Ramos (cell line): ENCODE results near the gene PIK3R3.

ENCODE experiments used
- in situ Hi-C: fragments of 300-500 bp; cut with MboI; formaldehyde crosslinking; loops from one replicate; pipeline ENCODE4 v1.14.3; 2022; ENCODE audit warnings: low sequenced_read_pairs; ENCODE audit not compliant: unreplicated experiment

The PIK3R3 gene

DNA sequence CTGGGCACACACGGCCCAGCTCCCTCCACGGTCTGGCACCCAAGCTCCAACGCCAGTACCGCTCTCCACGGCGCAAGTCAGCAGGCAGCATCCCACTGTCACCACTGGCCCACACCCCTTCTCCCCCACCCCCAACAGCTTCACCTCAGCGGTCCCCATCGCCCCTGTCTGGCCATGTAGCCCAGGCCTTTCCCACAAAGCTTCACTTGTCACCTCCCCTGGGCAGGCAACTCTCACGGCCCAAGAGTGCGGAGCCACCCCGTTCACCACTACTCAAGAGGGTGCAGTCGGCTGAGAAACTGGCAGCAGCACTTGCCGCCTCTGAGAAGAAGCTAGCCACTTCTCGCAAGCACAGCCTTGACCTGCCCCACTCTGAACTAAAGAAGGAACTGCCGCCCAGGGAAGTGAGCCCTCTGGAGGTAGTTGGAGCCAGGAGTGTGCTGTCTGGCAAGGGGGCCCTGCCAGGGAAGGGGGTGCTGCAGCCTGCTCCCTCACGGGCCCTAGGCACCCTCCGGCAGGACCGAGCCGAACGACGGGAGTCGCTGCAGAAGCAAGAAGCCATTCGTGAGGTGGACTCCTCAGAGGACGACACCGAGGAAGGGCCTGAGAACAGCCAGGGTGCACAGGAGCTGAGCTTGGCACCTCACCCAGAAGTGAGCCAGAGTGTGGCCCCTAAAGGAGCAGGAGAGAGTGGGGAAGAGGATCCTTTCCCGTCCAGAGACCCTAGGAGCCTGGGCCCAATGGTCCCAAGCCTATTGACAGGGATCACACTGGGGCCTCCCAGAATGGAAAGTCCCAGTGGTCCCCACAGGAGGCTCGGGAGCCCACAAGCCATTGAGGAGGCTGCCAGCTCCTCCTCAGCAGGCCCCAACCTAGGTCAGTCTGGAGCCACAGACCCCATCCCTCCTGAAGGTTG lies 97.6 kb downstream of the PIK3R3 start:
- in situ Hi-C loops = loop anchor here (5.0 kb wide), 1 partner anchor 142 kb away; the partner anchor contains the start of genes P3R3URF and TSPAN1

DNA sequence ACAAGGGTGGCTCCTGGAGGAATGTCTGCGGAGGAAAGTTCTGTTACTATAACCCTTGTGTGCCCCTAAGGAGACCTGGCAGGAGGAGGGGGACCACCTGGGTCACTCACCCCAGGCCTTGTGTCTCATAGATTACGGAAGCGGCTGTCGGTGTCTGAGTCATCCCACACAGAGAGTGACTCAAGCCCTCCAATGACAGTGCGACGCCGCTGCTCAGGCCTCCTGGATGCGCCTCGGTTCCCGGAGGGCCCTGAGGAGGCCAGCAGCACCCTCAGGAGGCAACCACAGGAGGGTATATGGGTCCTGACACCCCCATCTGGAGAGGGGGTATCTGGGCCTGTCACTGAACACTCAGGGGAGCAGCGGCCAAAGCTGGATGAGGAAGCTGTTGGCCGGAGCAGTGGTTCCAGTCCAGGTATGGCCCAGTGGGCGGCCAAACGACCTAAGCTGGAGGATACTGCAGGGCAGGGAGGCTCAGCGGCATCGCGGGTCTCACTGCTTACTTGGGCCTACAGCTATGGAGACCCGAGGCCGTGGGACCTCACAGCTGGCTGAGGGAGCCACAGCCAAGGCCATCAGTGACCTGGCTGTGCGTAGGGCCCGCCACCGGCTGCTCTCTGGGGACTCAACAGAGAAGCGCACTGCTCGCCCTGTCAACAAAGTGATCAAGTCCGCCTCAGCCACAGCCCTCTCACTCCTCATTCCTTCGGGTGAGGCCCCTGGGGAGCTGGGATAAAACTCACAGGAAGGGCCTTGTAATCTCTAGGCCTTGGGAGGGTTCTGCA lies 101.4 kb downstream of the PIK3R3 start:
- in situ Hi-C loops = no loop called here

DNA sequence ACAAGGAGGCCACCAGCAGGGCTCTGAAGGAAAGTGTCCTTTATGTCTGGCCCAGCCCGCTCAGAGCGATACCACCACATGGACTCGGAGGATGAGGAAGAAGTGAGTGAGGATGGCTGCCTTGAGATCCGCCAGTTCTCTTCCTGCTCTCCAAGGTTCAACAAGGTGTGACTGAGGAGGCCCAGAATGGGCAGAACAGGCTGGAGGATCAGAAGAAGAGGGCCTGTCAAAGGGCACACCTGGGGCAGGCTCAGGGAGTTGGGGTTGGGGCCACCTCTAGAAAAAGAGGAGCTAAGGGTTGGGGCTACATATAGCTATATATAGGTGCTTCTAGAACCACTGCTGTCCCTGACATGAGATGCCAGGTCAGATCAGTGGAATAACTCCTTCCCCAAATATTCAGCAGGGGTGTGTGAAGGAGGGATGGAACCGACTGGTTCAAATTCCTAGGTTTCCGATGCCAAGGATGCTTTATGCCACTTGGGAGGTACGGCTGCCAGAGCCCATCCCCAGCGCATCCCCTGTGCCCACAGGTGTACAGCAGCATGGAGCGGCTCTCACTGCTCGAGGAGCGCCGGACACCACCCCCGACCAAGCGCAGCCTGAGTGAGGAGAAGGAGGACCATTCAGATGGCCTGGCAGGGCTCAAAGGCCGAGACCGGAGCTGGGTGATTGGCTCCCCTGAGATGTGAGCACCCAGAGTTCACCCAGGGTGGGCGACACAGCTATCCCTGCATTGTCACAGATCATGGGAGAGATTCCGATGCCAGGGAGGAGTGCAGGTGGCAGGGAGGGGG lies 102.2 kb downstream of the PIK3R3 start:
- in situ Hi-C loops = no loop called here

DNA sequence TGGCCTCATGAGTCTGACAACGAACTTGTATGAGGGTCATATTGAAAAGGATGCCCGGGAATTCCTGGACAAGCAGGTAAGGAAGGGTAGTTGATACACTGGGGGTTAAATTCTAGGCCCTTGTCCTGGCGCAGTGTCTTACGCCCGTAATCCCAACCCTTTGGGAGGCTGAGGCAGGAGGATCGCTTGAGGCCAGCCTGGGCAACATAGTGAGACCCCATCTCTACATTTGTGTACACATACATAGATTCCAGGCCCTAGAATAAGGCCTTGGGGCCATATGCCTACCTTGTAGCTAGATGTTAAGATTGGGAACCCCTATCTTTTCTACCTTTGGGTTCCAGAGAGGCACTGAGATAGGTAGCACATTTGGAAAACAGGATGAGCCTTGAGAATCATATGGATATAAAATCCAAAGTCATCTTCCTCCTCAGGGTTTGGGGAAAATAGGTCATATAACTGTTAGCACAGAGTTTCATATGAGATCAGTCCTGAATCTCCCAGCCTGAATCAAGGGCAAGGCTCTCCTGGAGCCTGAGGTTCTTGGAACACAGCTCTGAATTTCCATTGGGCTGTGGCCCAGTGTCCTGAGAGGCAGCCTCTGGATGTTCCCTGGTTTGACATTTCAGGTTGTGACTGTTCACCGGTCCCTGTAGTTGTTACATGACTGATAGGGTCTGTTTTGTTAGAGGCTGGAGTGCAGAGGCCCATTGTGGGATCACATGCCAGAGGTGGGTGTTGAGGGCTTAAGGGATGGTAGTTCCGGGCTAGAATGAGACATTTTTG lies 104.4 kb downstream of the PIK3R3 start:
- in situ Hi-C loops = no loop called here

DNA sequence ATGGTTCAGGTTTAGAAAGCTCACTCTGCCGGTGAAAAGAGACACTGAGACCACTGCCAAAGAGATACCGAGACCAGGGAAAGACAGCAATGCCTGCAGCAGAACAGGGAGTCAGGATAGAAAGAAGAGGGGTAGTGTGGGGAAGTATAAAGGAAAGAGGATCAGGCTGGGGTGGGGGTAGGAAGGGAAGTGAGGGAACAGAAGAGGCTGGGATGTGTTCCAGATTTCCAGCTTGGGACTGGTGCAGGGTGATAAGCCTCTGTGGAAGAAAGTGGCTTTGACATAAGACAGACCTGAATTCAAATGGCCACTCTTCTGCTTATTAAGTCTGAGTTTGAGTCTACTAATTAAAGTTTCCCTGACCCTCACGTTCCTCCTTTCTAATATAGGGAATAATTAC lies 105.9 kb downstream of the PIK3R3 start:
- in situ Hi-C loops = no loop called here

DNA sequence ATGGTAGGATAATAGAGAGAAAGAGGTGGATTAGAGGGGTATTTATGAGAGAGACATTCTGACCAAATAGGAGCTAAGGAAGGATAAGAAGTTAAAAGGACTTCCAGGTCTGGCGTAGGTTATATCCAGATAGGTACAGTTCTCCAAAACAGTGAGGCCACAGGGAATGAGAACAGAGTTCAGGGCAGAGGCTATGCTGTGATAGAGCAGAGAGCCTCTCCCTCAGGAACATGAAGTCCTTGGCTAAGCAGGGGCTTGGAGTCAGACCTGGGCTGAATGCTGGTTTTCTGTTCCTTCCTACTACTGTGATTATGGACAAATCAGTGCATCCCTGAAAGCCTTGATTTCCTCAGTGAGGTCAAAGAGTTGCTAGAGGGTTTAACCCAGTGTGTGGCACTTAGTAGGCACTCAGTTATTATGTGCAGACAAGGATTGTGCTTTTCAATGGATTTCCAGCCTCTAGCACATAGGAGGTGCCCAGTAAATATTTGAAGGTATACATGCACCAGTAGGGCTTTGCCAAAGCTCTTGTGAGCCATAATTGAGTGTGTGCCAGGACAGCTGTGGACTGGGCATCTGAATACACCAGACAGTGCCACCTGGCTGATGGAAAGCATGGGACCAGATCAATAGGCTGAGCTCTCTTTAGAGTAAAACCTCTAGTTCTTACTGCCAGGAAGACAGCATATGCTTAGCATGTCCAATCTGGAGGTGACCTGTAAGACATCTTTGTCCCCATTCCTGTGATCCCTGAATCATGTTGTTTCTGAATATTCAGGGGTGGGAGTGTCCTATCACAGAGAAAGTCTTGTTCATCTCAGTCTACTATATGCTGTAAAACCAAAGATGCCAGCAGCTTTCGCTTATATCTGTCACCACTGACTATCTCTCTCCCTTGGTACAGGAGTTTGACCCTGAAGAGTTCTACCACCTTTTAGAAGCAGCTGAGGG lies 111.1 kb downstream of the PIK3R3 start:
- in situ Hi-C loops = no loop called here

DNA sequence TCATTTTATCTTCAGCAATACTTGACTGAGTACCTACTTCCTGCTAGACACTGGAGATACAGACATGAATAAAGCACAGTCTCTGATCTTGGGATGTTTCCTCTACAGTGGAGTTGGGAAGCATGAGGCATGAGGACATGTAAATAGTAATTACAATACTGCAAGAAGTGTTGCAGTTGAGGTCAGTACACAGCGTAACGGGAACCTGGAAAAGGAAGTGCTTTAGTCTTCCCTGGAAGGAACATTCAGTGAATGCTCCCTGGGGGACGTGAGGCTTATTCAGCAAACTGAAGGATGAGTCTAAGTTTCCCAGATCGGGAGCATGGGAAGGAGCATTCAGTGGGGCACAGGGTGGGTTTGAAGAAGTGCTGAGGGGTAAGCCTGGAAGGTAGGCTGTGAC lies 112.4 kb downstream of the PIK3R3 start:
- in situ Hi-C loops = no loop called here

DNA sequence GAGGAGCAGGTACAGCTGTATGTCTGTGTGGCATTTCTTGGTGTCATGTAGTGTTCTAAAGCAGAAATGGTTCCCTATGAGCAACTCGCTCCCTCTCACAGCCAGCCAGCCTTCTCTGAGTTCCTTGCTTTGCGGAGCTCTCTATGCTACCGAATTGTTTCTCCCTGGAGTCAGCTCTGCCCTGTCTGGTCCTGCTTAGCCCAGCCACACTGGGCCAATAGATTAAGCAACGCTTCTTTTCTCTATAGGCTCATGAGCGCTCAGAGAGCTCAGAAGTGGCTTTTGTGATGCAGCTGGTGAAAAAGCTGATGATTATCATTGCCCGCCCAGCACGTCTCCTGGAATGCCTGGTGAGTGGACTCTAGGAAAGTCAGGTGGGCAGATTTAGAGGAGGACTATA lies 113.1 kb downstream of the PIK3R3 start:
- in situ Hi-C loops = no loop called here

DNA sequence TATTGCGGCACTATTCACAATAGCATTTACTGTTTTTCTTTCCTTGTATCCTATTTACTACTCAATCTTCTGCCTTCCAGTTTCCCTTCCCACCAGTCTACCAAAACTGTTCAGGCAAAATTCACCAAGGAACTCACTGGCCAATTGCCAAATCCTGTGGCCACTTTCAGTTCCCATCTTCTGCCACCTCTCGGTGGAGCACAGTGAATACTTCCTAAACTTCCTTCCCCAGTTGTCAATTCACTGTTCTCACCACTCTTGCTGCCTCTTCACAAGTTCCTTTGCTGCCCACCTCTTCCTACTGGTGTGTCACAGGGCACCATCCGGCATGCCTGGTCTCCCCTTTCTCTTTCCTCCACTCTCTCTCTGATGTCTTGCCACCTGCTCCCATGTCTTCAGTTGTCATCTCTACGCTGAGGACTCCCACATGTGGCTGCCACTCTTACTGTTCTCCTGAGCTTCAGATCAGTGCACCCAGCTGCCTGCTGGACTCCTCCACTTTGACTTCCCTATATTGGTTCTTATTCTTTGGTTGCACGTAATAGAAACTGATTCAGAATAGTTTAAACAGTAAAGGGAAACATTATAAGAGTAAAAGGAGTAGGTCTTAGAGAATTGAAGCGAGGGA lies 114.4 kb downstream of the PIK3R3 start:
- in situ Hi-C loops = no loop called here

DNA sequence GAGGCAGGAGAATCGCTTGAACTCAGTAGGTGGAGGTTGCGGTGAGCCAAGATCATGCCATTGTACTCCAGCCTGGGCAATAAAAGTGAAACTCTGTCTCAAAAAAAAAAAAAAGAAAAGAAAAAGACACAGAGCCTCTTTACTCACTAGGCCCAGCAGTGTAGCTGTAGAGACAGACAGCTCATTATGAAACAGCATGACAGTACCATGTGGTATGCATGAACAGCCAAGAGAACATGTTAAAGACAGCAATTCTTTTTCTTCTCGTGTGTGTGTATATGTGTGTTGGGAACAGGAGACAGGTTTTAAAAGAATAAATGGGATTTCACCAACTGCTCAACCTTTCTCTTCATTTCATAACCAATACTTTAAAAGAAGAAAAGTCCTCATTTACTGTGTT lies 118.8 kb downstream of the PIK3R3 start:
- in situ Hi-C loops = no loop called here

DNA sequence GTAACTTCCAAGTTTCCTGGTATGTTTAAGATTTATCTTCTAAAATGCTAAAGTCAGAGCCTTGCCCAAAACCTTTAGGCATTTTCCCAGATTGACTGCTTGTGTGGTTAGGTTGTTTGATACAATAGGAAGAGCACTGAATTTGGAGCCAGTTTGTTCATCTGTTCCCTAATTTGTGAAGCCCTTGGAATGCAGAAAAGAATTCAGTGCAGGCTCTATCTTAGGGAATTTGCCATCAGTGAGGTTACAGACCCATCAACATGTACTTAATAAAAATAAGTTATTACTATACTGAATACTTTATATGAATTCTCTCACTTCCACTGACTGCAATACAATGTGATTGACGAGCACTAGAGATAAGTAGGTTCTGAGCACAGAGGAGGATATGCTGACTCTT lies 120.2 kb downstream of the PIK3R3 start:
- in situ Hi-C loops = no loop called here

DNA sequence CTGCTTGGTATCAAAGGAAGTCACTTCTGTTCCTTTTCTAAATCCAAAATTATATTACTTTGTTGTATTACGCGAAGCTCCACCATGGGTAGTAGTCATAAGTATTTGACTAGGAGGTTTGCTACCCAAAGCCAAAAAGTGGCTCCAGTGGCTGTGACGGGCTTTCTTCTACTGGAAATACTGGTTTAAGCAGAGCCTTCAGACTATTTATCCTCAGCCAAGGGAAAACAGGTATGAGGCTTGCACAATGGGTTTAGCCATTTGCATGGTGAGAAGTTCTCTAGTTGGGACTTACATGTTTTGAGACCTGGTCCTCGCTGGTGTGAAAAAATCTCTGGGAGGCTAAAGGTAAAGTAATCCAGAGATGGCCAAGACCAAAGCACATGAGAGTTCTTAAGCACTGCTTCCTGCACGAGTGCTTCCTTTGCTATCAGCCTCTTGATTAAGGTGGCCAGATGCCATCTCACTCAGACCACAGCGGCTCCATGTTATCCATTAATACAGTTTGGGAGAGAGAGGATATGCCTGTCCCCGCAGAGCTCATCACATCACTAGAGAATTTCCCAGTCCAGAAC lies 121.2 kb downstream of the PIK3R3 start:
- in situ Hi-C loops = no loop called here

DNA sequence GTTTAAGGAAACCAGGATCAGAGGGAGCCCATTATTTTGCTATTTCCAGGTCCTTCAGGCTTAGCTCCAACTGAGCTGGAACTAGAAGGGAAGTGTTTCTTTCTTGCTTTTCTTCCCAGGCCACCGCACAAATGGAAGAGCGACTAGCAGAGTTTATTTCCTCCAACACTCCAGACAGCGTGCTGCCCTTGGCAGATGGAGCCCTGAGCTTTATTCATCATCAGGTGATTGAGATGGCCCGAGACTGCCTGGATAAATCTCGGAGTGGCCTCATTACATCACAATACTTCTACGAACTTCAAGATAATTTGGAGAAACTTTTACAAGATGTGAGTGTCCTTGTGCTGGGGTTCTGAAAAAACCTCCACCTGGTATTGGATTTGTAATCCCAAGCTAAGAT lies 121.8 kb downstream of the PIK3R3 start:
- in situ Hi-C loops = no loop called here

DNA sequence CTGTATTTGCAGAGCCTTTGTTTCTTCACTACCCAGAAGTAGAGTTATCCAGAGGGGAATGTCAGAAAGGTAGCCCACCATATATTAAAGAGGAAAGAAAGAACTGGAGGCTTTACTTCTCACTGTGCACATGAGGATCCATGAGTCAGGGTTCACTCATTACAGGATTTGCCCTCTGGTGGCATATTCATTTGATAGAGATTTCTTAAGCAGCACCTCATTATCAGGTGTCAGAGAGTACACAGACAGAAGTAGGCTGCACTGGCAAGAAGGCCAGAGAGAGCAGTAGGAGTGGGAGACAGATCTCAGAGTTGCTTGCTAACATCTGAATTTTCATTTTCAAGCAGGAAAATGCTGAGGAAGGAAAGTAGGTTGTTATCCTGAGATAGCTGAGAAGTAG lies 123.8 kb downstream of the PIK3R3 start:
- in situ Hi-C loops = no loop called here

DNA sequence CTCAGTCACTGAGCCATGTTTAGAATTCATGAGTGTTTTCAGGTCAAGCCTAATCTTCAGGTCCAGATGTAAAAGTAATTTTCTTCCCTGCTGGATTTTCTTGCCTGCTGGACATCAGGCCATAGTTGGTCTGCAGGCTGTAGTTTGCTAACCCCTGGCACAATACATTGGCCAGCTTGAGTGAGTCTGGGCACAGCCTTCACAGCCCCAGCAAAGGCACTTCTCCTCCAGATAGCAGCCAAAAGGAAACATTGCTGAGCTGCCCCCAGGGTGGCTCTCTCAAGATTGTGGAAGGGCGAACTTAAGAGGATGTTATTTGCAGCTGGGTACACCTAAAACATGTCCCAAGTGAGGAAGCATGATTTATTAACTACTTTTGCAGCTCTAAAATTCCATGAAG lies 126.8 kb downstream of the PIK3R3 start:
- in situ Hi-C loops = no loop called here

DNA sequence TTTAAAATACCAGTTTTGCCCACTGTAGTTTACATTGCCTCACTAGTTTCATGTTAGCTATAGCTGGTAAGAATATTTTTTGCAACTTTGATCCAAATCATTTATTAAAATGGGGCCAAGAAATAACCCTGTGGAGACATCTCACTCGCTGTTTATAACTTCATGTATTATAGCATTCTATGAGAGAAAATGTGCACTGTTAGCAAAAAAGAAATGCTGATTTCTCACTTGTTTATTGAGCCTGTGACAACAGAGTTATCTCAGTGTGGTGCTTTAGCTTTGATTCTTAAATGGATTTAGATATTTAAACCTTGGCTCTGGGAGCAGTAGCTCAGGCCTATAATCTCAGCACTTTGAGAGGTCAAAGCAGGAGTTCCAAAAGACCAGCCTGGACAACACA lies 127.9 kb downstream of the PIK3R3 start:
- in situ Hi-C loops = no loop called here

DNA sequence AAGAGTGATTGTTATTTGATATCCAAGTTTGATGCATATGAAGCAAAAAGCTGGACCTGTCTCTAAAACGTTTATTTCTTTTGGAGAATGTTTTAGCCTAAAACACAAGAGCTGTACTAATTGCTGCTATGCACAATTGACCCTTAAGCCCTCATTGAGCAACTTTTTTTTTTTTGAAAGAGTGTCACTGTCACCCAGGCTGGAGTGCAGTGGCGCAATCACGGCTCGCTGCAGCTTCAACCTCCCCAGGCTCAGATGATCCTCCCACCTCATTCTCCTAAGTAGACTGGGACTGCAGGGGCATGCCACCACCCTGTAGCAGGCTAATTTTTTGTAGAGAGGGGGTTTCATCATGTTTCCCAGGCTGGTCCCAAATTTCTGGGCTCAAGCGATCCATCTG lies 129.1 kb downstream of the PIK3R3 start:
- in situ Hi-C loops = no loop called here

DNA sequence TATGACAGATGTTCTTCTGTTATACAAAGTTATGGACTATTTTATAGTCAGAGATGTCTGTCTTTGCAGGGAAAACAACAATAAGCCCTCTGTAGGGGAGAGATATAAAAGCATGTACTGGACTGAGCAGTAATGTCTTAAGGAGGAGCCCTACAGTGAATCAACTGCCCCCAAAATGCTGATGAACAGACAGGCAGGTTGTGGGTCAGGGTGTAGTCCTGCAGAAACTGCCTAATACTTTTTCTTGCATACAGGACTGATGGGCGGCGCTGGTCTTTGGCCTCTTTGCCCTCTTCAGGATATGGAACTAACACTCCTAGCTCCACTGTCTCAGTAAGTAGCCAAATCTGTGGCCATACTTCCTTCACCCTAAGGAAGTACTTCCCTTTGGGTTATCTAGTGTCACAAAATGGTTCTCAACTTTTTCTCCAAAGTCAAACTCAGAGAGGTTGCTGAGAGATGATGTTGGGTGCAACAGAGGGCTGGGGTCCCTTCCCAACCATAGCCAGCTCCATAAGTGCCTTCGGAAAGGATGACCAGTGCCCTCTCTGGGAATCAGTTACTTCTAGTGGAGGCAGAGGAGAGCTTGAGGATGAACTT lies 129.8 kb downstream of the PIK3R3 start:
- in situ Hi-C loops = no loop called here
